Nephron (organoid): ENCODE measurements around the gene PSMB11.

Experiments used
- H3K27ac Mint-ChIP-seq, 3 experiments: 2 replicates each; pipeline ENCODE4 v1.8.0; 2020; ENCODE audit warnings: mixed read lengths in 3 of 3, mild to moderate bottlenecking in 2 of 3, moderate library complexity in 1 of 3
- H3K27me3 Mint-ChIP-seq: 2 replicates; pipeline ENCODE4 v1.8.0; 2021; ENCODE audit warnings: low read depth, mild to moderate bottlenecking, moderate library complexity, mixed read lengths
- H3K36me3 Mint-ChIP-seq: 2 replicates; pipeline ENCODE4 v1.8.0; 2020; ENCODE audit warnings: low read depth, mixed read lengths
- H3K4me1 Mint-ChIP-seq: 2 replicates; pipeline ENCODE4 v1.8.0; 2020; ENCODE audit warnings: mixed read lengths
- H3K4me3 Mint-ChIP-seq, 3 experiments: 2 replicates each; pipeline ENCODE4 v1.8.0; 2020; ENCODE audit warnings: mild to moderate bottlenecking in 3 of 3, mixed read lengths in 3 of 3, moderate library complexity in 2 of 3
- H3K9me3 Mint-ChIP-seq: 2 replicates; pipeline ENCODE4 v1.8.0; 2020; ENCODE audit warnings: mixed read lengths
- CTCF ChIP-seq, 3 experiments: fragments of 200-600 bp; sonication (generic); IDR thresholded peaks; one replicate each; pipeline ENCODE4 v1.5.0; 2021; ENCODE audit warnings: antibody characterized with exemption in 3 of 3; ENCODE audit not compliant: unreplicated experiment in 3 of 3

PSMB11 gene

GRCh38 chr14:23057757-23058653, 16.0 kb downstream of the PSMB11 start:
- TF ChIP-seq CTCF (IDR thresholded peaks at IDR 0.05; ENCODE audit: unreplicated experiment in 3 of 3): peak; percentile 89 to 97 (median 94)
- Mint-ChIP-seq H3K4me1 (peaks cover 31% of the 10 kb centered on the region), H3K9me3 (no peaks in the 10 kb centered on the region), H3K36me3 (peaks cover 39% of the 10 kb centered on the region), H3K27me3 (no peaks in the 10 kb centered on the region), H3K27ac (peak overlapping the region; percentile 51 to 75 (median 73)), H3K4me3 (peak overlapping the region; percentile 85 to 91 (median 87))

GRCh38 chr14:23058654-23059504, 16.9 kb downstream of the PSMB11 start:
- Mint-ChIP-seq H3K9me3 (no peaks in the 10 kb centered on the region), H3K27me3 (no peaks in the 10 kb centered on the region), H3K36me3 (peaks cover 46% of the 10 kb centered on the region), H3K4me1 (peaks cover 38% of the 10 kb centered on the region), H3K27ac (peak overlapping the region; percentile 40 to 81 (median 53)), H3K4me3 (peak overlapping the region; percentile 33 to 68 (median 48))
- no peak for TF ChIP-seq CTCF (IDR thresholded peaks at IDR 0.05; ENCODE audit: unreplicated experiment in 3 of 3)

- Mint-ChIP-seq H3K9me3 (no peaks in the 10 kb centered on the region), H3K4me3 (no peak overlapping the region), H3K27ac (peak overlapping the region in 1 of 3 experiments; percentile 54), H3K4me1 (peaks cover 35% of the 10 kb centered on the region), H3K27me3 (no peaks in the 10 kb centered on the region), H3K36me3 (peaks cover 64% of the 10 kb centered on the region)
- no peak for TF ChIP-seq CTCF (IDR thresholded peaks at IDR 0.05; ENCODE audit: unreplicated experiment in 3 of 3)
Observed at GRCh38 chr14:23060536-23061260, 18.7 kb downstream of the PSMB11 start.

GRCh38 chr14:23062002-23062401, 20.0 kb downstream of the PSMB11 start:
- no peaks in the 10 kb centered on the region for H3K9me3 Mint-ChIP-seq
- no peak overlapping the region for H3K4me3 Mint-ChIP-seq
- no peaks in the 10 kb centered on the region for H3K27me3 Mint-ChIP-seq
- peaks cover 30% of the 10 kb centered on the region for H3K4me1 Mint-ChIP-seq
- peaks cover 77% of the 10 kb centered on the region for H3K36me3 Mint-ChIP-seq
- H3K27ac Mint-ChIP-seq: peak overlapping the region; percentile 36 to 87 (median 67)
- TF ChIP-seq CTCF (IDR thresholded peaks at IDR 0.05; ENCODE audit: unreplicated experiment in 3 of 3): no peak

- H3K9me3 Mint-ChIP-seq: no peaks in the 10 kb centered on the region
- no peak for TF ChIP-seq CTCF (IDR thresholded peaks at IDR 0.05; ENCODE audit: unreplicated experiment in 3 of 3)
- H3K4me3 Mint-ChIP-seq: no peak overlapping the region
- no peak overlapping the region for H3K27ac Mint-ChIP-seq
- H3K4me1 Mint-ChIP-seq: peaks cover 30% of the 10 kb centered on the region
- no peaks in the 10 kb centered on the region for H3K27me3 Mint-ChIP-seq
- H3K36me3 Mint-ChIP-seq: peaks cover 78% of the 10 kb centered on the region
Observed at GRCh38 chr14:23063601-23064000, 21.6 kb downstream of the PSMB11 start.
